Measurements from ENCODE around the gene PLA2G3.

PLA2G3 gene

DNA sequence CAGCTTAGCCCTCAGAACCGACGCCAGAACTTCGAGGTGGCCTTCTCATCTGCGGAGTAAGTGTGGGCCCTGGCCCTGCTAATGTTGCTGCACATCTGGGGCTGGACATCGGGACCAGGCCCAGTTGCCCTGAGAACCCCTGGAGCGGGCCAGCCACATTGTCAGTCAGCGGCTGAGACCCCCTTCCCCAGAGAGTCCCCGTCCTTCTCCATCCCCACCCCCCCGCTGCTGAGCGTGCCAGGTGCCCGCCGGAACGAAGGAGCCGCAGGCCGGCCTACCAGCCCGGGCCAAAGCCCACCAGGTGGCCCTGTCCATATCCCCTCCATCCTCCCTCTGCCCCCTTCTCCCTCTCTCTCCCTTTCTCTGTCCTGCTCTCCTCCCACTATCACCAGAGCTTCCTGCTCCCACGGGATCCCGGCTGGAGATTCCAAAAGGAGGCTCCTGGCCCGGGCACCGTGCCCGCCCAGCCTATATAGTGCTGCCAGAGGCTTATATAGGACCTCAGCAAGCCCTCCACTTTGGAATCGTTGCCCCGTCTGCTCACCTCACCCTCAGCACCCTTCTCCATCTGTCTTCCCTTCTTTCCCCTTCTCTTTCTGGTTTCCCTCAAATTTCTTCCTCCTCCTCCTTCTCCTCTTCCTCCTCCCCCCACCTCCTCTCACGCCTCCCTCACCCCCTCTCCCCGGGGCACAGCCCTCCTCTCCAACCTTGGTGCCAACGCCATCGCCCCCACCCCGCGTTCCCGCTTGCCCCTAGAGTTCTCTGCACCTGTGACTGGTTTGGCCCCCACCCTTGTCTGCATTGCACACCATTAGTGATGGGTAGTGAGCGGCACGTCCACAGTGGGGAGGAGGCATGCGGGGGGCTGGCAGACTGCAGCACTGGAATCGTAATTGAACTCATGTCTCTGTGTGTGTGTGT lies 40.2 kb downstream of the PLA2G3 start:
- Histone ChIP-seq H3K27ac (ENCODE audit: low read length) (no peak overlapping the region), H3K79me2 (ENCODE audit: insufficient read depth, low read length) (no peaks in the 10 kb centered on the region), H3K4me2 (ENCODE audit: insufficient read depth, low read length) (no peak overlapping the region), H3K4me1 (ENCODE audit: insufficient read depth, low read length) (no peaks in the 10 kb centered on the region), H3K4me3 (ENCODE audit: low read depth in 1 of 2, low read length in 2 of 2) (no peak overlapping the region), H3K9ac (ENCODE audit: low read depth, low read length) (no peak overlapping the region), H3K9me3 (ENCODE audit: insufficient read depth, low read length, severe bottlenecking) (no peaks in the 10 kb centered on the region), H4K20me1 (ENCODE audit: insufficient read depth, low read length) (no peaks in the 10 kb centered on the region), H2AFZ (ENCODE audit: low read depth, low read length) (no peak overlapping the region), H3K27me3 (ENCODE audit: insufficient read depth, low read length, poor library complexity) (no peaks in the 10 kb centered on the region), H3K36me3 (ENCODE audit: insufficient read depth, low read length) (peaks cover 41% of the 10 kb centered on the region)
- ATAC-seq (ENCODE audit: insufficient read depth, low read depth) (no peak), DNase-seq (no peak)
- no peak for TF ChIP-seq CTCF (IDR thresholded peaks at IDR 0.05; ENCODE audit: borderline replicate concordance, extremely low read depth, low read length, poor library complexity, severe bottlenecking)
- TF ChIP-seq EZH2 (IDR thresholded peaks at IDR 0.05; ENCODE audit: borderline replicate concordance, low read depth, low read length, severe bottlenecking): no peak

- Histone ChIP-seq H3K4me2 (ENCODE audit: insufficient read depth, low read length) (no peak overlapping the region), H2AFZ (ENCODE audit: low read depth, low read length) (no peak overlapping the region), H3K36me3 (ENCODE audit: insufficient read depth, low read length) (peaks cover 45% of the 10 kb centered on the region), H3K4me3 (ENCODE audit: low read depth in 1 of 2, low read length in 2 of 2) (no peak overlapping the region), H4K20me1 (ENCODE audit: insufficient read depth, low read length) (no peaks in the 10 kb centered on the region), H3K27me3 (ENCODE audit: insufficient read depth, low read length, poor library complexity) (no peaks in the 10 kb centered on the region), H3K9ac (ENCODE audit: low read depth, low read length) (no peak overlapping the region), H3K4me1 (ENCODE audit: insufficient read depth, low read length) (no peaks in the 10 kb centered on the region), H3K79me2 (ENCODE audit: insufficient read depth, low read length) (no peaks in the 10 kb centered on the region), H3K27ac (ENCODE audit: low read length) (no peak overlapping the region), H3K9me3 (ENCODE audit: insufficient read depth, low read length, severe bottlenecking) (no peaks in the 10 kb centered on the region)
- TF ChIP-seq CTCF (IDR thresholded peaks at IDR 0.05; ENCODE audit: borderline replicate concordance, extremely low read depth, low read length, poor library complexity, severe bottlenecking) (no peak), EZH2 (IDR thresholded peaks at IDR 0.05; ENCODE audit: borderline replicate concordance, low read depth, low read length, severe bottlenecking) (no peak)
- ATAC-seq (ENCODE audit: insufficient read depth, low read depth) (no peak), DNase-seq (no peak)
Observed at GRCh38 chr22:31099386-31099785, 40.9 kb downstream of the PLA2G3 start.

DNA sequence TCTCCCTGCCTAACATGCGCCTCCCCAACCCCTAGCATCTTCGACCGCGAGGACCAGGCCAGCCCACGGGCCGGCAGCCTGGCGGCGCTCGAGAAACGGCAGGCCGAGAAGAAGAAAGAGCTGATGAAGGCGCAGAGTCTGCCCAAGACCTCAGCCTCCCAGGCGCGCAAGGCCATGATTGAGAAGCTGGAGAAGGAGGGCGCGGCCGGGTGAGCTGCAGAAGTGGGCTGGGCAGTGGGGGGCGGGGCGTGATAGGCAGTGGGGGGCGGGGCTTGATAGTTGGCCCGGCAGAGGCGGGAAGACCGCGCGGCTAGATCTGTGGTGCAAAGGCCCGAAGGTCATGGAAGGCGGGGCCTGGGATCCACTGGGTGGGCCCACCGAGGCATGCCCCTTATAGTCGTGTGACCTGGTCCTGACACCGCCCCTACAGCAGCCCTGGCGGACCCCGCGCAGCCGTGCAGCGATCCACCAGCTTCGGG lies 41.6 kb downstream of the PLA2G3 start:
- ATAC-seq (ENCODE audit: insufficient read depth, low read depth): no peak
- H3K9ac ChIP-seq (ENCODE audit: low read depth, low read length): no peak overlapping the region

More for the DNA sequence above, 41.6 kb downstream of the PLA2G3 start:
- Histone ChIP-seq H4K20me1 (ENCODE audit: insufficient read depth, low read length) (no peaks in the 10 kb centered on the region), H3K4me3 (ENCODE audit: low read depth in 1 of 2, low read length in 2 of 2) (no peak overlapping the region), H3K27me3 (ENCODE audit: insufficient read depth, low read length, poor library complexity) (no peaks in the 10 kb centered on the region), H3K79me2 (ENCODE audit: insufficient read depth, low read length) (no peaks in the 10 kb centered on the region), H3K36me3 (ENCODE audit: insufficient read depth, low read length) (peaks cover 45% of the 10 kb centered on the region), H3K9me3 (ENCODE audit: insufficient read depth, low read length, severe bottlenecking) (no peaks in the 10 kb centered on the region), H3K27ac (ENCODE audit: low read length) (no peak overlapping the region), H2AFZ (ENCODE audit: low read depth, low read length) (no peak overlapping the region), H3K4me1 (ENCODE audit: insufficient read depth, low read length) (no peaks in the 10 kb centered on the region), H3K4me2 (ENCODE audit: insufficient read depth, low read length) (no peak overlapping the region)
- no peak for TF ChIP-seq CTCF (IDR thresholded peaks at IDR 0.05; ENCODE audit: borderline replicate concordance, extremely low read depth, low read length, poor library complexity, severe bottlenecking)
- TF ChIP-seq EZH2 (IDR thresholded peaks at IDR 0.05; ENCODE audit: borderline replicate concordance, low read depth, low read length, severe bottlenecking): no peak
- DNase-seq: no peak

Measured in DND-41 (cell line).